T47D (cell line): ENCODE data around the gene ZNF182.
A peak's percentile ranks its signal among the peaks of the same experiment; 100 is the strongest.
"Not testable (repeated sequence)": the region's sequence is repeated elsewhere in the genome, so short reads cannot be mapped to it uniquely, and the experiment has no call there.

Experiments used
- DNase-seq, 2 experiments: peaks; one replicate each; pipeline versions ENCODE4 v3.0.0 to v3.0.0-alpha.2; 2011 to 2012; ENCODE audit warnings: low read depth in 1 of 2, low spot score in 1 of 2
- JUND ChIP-seq: IDR thresholded peaks from 2 replicates; pipeline ENCODE4 v1.6.1; 2012; ENCODE audit warnings: low read depth
- in situ Hi-C: cut with HindIII; loops from 2 replicates; pipeline ENCODE4 v1.10.0; 2016; ENCODE audit warnings: low sequenced_read_pairs, low pct_unique_long_range_greater_than_20kb

The ZNF182 gene

GRCh38 chrX:48021026-48021900 is 17.5 kb upstream of the ZNF182 start:
- peak; percentile 35 to 93 for DNase-seq
- in situ Hi-C loops: no loop called here
- peak; percentile 68 for TF ChIP-seq JUND

DNA sequence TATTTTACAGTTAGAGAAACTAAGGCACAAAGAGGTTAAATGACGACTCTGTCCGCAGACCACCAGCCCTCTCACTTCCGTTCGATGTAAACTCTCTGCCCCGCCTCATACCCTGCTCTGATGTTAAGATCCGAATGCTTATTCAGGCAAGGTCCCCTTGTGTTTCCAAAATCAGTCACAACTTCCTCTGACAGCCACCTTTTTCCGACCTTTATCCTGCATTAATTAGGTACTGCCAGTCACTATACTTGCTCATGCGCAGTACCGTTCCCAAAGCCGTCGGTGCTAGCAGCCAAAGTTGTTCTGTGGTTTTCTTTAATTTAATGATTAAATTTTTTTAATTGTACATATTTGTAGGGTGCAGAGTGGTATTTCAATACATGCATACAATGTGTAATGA is 16.7 kb upstream of the ZNF182 start:
- in situ Hi-C loops, DNase-seq: not testable (repeated sequence)

GRCh38 chrX:48019892-48020291 is 16.1 kb upstream of the ZNF182 start:
- not testable (repeated sequence) for DNase-seq

DNA sequence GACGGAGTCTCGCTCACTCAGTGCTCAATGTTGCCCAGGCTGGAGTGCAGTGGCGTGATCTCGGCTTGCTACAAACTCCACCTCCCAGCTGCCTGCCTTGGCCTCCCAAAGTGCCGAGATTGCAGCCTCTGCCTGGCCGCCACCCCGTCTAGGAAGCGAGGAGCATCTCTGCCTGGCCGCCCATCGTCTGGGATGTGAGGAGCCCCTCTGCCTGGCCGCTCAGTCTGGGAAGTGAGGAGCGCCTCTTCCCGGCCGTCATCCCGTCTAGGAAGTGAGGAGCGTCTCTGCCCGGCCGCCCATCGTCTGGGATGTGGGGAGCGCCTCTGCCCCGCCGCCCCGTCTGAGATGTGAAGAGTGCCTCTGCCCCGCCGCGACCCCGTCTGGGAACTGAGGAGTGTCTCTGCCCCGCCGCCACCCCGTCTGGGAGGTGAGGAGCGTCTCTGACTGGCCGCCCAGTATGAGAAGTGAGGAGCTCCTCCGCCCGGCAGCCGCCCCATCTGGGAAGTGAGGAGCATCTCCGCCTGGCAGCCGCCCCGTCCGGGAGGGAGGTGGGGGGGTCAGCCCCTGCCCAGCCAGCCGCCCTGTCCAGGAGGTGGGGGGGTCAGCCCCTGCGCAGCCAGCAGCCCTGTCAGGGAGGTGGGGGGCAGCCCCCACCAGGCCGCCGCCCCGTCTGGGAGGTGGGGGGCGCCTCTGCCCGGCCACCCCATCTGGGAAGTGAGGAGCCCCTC is 13.0 kb upstream of the ZNF182 start:
- in situ Hi-C loops, DNase-seq: not testable (repeated sequence)

More at GRCh38 chrX:48019892-48020291, 16.1 kb upstream of the ZNF182 start:
- in situ Hi-C loops: not testable (repeated sequence)

GRCh38 chrX:48009445-48009960 is 5.7 kb upstream of the ZNF182 start:
- in situ Hi-C loops, DNase-seq: not testable (repeated sequence)

DNA sequence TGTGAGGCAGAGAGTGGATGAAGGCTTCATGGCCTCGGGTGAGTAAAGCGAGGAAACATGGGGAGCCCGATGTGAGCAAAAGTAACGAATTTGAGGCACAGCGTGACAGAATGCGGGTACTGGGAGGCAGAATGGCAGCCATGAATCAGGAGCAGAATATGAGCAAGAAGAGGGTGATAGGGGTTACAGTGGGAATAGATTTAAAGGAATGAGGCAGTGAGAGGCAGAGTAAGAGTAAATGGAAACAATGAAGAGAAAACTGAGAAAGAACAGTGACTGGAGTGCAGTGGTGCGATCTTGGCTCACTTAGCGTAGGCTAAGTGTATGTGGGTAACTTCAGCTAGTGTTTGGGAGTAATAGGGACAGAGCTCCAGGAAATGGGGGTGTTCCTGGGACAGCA is 2.9 kb upstream of the ZNF182 start, which contains the start of gene SPACA5:
SPACA5 (plus strand) TSS at position 301 of the 400 bp plus-strand sequence. CDS start 815 bp downstream, outside the sequence.
- in situ Hi-C loops, DNase-seq: not testable (repeated sequence)

GRCh38 chrX:48003367-48003757 is 427 bp downstream of the ZNF182 start:
- DNase-seq: peak in 1 of 2 experiments; percentile 1
- in situ Hi-C loops: no loop called here
- no peak for TF ChIP-seq JUND

- no peak for DNase-seq
- no peak for TF ChIP-seq JUND
- in situ Hi-C loops: no loop called here
These were observed 860 bp downstream of the ZNF182 start for GRCh38 chrX:48002929-48003328.

GRCh38 chrX:48002319-48002718 is 1.5 kb downstream of the ZNF182 start:
- no peak for DNase-seq
- in situ Hi-C loops: no loop called here
- no peak for TF ChIP-seq JUND

DNA sequence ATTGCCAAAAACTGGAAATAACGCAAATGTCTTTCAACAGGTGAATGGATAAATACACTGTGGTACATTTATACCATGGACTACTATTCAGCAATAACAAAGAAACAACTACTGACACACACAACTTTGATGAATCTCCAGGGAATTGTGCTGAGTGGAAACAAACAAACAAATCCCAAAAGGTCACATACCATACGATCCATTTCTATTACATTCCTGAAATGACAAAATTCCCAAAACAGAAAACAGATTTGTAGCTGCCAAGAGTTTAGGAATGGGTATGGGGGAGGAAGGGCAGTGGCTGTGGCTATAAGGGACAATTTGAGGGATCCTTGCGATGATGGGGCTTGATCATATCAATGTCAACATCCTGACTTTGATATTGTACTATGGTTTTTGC is 2.5 kb downstream of the ZNF182 start:
- TF ChIP-seq JUND: no peak
- in situ Hi-C loops: no loop called here
- DNase-seq: peak in 1 of 2 experiments; percentile 14

DNA sequence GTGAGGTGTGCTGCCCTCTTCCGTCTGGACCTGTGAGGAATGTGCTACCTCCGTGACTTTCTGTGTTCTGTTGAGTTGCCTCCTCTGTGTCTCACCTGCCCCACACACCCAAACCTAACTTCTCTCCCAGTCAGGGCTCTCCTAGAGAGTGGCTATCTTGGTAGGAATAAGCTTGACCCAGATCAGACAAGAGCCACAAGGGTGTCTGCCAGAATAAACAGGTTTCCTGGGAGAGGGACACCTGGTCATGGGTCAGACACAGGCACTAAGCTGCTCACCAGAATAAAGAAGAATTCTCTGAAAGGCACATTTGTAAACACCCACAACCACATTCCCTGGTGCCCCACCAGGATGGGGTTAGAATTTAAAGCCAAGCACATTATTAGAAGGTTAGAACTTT is 11.1 kb downstream of the ZNF182 start:
- DNase-seq: no peak
- TF ChIP-seq JUND: no peak
- in situ Hi-C loops: no loop called here

GRCh38 chrX:47992095-47992380 is 11.8 kb downstream of the ZNF182 start:
- no peak for TF ChIP-seq JUND
- no peak for DNase-seq
- in situ Hi-C loops: no loop called here
